B cell (primary cell): ENCODE data around the gene ZFPM1.

Source experiments
- EZH2 ChIP-seq: IDR thresholded peaks from 2 replicates; pipeline ENCODE4 v1.6.1; 2012; ENCODE audit warnings: borderline replicate concordance, low read depth, mild to moderate bottlenecking, moderate library complexity, low read length; ENCODE audit not compliant: insufficient read depth, poor library complexity, severe bottlenecking
- TF ChIP-seq, protein P1 (sequence below): fragments of 200-600 bp; IDR thresholded peaks from one replicate; pipeline ENCODE4 v1.8.0; 2022; ENCODE audit warnings: antibody characterized with exemption, mild to moderate bottlenecking

DNA sequence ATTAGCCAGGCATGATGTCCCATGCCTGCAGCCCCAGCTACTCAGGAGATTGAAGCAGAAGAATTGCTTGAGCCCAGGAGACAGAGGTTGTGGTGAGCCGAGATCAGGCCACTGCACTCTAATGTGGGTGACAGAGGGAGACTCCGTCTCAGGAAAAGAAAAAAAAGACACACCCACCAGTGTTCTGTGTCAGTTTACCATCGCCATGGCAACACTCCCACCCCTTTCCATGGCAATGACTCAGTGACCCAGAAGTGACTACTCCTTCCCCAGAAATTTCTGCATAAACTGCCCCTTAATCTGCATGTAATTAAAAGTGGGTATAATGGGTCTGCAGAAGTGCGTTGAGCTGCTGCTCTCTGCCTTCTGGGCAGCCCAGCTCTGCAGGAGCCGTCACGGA lies 113.1 kb downstream of the ZFPM1 start:
- TF ChIP-seq, protein P1, sequence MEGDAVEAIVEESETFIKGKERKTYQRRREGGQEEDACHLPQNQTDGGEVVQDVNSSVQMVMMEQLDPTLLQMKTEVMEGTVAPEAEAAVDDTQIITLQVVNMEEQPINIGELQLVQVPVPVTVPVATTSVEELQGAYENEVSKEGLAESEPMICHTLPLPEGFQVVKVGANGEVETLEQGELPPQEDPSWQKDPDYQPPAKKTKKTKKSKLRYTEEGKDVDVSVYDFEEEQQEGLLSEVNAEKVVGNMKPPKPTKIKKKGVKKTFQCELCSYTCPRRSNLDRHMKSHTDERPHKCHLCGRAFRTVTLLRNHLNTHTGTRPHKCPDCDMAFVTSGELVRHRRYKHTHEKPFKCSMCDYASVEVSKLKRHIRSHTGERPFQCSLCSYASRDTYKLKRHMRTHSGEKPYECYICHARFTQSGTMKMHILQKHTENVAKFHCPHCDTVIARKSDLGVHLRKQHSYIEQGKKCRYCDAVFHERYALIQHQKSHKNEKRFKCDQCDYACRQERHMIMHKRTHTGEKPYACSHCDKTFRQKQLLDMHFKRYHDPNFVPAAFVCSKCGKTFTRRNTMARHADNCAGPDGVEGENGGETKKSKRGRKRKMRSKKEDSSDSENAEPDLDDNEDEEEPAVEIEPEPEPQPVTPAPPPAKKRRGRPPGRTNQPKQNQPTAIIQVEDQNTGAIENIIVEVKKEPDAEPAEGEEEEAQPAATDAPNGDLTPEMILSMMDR: no peak
- no peak for TF ChIP-seq EZH2
